Measurements from ENCODE around the gene COPG2.
"Not testable (repeated sequence)": the region's sequence is repeated elsewhere in the genome, so short reads cannot be mapped to it uniquely, and the experiment has no call there.

GRCh38 chr7:130542297-130542696, 126.3 kb downstream of the COPG2 start:
- not testable (repeated sequence) for TF ChIP-seq CTCF (IDR thresholded peaks at IDR 0.05; ENCODE audit: insufficient read depth, low read length, poor library complexity, severe bottlenecking); EZH2phosphoT487 (conservative IDR thresholded peaks at IDR 0.05; ENCODE audit: low read length)
